GM18868 (cell line): ENCODE data around the gene SERPINE1.

Experiments used
- ATAC-seq: cut with Tn5 transposase; IDR thresholded peaks from one replicate; pipeline ENCODE4 v1.9.1; 2021; ENCODE audit warnings: mild to moderate bottlenecking, moderate library complexity; ENCODE audit not compliant: unreplicated experiment

Gene SERPINE1

DNA sequence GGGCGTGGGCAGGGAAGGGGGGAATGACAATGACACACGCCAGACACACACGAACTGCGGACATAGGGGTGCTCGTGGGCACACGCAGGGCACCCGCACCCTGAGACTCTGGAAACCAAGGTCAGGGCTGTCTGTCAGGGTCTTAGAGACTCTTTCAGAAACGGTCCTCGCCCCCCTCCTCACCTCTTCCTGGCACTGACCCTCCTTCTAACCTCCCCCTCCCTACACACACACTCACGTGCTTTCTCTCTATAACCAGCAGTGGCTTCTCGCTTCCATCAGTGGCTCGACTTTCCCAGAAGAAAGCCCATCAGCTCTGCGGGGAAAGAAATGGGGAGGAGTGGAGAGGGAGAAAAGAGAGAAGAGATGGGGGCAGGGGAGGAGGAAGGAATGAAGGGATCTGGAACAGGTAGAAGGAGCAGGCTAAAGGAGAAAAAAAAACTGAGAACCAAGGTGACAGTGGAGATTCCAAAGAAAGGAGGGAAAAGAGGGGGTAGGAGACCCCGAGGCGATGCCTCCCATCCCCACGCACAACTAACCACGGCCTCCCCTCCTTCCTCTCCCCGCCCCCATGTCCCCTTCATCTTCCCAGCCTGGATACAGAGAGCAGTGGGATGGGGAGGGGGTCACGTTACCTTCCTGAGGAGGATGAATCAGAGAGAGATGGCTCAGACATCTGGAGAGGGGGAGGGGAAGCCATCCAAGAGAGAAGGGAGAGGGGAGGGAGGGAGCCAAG, 40.2 kb downstream of the SERPINE1 start:
- ATAC-seq: no peak

DNA sequence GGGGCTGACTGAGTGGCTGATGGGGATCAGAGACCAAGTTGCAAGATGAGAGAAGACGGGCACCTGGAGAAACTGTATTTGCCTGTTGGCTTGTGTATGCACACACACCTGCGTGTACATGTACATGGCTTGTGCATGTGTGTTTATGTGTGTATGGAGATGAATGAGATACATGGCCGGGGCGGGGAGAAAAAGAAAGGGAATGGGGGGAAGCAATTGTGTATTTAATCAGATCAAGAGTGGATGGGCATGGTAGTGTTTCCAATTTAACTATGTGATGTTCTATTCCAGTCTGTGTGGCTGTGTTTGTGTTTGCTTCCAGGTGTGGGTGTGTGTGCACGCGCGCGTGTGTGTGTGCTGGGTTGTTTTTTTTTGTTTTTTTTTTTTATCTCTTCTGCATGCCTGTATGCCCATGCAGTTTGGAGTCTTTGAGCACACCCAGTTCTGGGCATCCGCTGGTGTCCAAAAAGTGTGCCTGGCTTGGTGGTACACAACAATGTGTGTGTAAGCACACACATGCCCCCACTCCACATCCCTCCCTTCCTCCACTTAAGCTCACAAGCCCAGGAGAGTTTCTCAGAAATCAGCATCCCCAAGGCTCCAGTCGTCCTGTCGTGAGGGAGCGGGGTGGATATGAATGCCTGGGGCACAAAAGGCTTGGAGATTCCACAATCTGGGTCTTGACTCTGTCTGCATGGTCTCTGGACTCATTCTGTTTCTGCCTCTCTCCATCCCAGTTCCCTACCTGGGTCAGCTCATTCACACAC, 40.9 kb downstream of the SERPINE1 start:
- ATAC-seq: no peak

DNA sequence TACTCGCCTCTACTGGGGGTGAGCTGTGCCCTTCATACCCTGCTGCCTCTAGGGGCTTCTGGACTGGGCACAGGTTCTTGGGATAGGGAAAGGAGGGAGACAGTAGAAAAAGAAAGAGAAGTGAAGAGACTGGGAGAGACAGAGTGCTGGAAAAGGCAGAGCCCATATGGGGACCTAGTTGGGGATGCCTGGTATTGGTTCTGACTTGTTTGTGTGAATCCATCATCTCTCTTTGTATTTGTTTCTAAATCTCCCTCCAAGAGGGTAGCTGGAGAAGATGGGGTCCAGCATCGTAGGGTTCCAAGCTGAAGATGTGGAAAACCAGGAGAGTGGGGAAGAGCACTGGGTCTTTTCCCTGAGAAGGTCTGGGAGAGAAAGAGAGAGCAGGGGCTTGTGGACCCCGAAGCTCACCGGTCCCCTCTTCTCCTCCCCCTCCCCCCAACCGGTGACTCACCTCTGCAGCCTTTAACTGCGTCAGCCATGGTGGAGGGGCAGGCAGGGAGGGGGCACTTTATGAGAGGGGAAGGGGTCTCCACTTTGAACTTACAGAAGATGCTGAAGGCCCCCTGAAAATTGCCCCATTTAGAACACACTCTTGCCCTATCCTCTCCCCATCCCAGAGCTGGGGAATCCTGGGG, 41.6 kb downstream of the SERPINE1 start:
- no peak for ATAC-seq

DNA sequence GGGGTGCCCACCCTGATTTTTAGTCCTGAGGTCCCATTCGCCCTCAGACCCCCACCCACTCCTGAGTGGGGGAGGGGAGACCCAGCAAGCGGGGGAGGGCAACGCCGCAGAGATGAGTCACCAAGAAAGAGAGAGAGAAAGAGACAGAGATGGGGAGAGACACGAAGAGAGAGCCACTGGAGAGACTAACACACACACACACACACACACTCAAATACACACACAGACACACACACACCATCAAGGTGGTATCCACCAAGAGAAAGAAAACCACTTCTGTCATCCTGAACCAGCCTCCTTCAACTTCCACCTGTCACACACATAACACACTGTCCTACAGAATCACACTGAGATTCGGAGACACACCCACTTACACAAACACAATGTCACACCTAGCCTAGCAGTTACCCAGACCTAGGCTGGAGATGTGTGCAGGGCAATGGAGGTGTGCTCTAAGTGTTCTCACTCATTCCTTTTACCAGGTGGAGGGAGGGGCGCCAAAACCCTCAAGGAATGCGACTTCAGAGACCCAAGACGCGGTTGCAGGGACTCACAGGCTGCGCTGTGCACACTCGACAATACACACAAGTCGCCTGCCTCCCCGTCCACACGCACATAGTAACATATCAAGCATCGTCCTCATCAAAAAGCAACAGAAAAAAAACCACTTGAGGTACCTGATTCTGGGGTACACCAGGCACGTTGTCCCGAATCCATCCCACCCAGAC, 42.4 kb downstream of the SERPINE1 start:
- no peak for ATAC-seq

DNA sequence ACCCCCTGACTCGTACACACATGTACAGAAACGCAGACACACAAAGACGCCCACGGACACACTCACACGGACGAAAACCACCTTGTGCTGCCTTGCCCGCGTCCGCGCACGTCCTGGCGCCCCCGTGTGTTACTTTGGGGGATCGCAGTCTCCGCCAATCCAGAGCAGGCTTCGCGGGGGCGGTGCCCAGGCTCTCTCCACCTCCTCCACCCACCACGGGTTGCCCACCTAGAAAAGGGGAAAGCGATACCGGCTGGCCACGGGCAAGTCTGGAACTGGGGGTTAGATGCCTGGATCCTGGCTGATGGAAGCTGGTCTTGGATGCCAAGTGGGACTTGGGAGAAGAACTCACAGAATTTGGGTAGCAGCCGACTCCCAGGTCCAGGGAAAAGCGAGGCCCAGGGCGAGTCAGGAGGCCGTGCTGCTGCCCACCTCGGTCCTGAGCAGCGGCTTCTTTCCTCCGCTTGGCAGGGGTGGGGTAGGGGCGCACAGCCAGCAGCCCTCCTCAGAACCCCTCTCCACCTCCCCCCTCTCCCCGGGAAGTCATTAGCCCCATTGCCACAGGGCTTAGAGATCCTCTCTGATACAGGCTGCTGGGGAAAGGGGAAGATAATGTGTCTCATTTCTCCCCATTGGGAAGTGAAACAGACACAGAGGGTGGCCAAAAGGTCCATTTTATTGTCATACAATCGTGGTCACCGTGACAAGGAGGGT, 43.1 kb downstream of the SERPINE1 start:
- ATAC-seq: no peak

DNA sequence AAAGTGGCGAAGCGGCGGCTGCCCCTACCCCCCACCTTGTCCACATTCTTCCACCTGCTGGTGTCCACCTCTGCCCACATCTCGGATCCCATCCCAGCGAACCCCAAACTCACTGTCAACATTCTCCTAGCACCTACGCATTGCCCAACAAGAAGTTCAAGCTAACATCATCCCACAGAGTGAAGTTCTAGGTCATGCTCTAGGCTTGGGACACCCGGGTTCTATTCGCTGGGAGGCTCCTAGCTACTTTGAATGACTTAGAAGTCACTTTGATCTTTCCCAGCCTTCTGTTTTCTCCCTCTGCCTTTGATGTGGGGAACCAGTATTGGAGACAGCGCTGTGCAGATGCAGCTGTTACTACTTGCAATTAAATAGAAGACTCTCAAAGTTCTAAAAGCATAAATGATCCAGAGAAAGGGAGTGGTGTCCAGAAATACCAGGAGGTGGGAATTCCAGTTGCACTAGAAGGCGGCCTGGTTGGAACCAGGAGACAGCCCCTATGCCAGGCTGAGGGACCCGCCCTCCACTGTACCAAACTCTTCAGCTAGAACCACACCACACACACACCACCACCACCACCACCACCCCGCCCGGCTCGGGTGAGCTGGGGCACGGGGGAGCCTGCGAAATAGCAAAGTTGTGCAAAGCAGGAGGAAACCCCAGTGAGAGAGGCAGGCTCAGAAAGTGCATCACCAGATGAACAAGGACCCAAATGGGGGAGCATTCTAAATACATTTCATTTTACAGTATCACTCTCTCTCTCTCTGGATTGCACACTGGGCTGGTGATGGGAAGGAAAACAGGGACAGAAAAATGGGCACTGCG, 43.9 kb downstream of the SERPINE1 start:
- ATAC-seq: no peak

DNA sequence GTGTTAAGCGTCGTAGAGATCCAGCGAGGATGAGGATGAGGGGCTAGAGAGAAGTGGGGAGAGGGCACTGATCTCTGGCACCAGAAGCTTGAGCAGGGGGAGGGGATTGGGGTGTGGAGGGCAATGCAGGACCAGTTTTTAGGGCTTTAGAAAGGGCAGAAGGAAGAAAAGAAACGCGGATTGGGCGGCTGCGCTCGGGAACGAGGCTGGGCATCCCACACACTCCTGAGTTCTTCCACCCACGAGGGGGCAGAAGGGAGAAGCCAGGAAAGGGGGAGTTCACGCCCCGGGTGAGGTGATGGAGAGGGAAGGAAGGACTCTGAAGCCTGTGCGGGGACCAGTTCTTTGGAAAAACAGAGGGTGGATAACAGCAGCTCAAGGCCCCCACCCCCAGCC, 44.5 kb downstream of the SERPINE1 start:
- no peak for ATAC-seq

DNA sequence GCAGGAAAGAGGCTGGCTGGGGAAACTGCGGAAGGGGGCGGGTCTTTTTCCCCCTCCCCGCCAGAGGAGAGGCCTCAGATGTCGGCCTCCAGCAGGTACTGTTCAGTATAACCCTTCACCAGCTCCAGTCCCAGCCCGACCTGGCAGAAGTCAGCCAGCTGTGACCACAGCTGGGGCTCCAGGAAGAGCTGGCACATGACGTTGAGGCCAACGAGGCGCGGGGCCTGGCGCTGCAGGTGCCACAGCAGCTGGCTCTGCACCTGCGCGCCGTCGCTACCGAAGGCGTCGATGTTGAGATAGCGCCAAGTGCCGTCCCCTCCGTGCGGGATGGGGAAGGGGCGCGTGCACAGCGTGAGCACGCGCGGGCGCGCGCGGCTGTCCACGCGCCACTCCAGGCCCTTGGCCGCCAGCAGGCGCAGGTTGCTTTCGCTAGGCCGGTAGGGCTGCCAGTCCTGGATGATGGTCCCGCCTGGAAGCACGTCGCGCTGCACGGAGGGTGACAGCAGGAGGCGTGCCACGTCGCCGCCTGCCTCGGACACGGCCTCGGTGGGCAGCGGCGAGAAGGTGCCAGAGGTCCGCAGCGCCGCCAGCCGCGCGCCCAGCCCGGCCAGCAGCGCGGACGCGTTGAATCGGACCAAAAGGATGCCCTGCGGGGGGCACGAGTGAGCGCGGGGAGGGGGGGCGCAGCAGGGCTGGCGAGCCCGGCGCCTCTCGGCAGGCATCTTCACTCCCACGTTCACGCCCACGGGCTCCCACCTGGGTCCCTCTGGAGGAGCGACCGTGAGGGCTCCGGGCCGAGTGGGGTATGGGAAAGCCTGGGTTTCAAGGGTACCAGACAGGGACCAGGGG, 45.3 kb downstream of the SERPINE1 start:
- no peak for ATAC-seq

DNA sequence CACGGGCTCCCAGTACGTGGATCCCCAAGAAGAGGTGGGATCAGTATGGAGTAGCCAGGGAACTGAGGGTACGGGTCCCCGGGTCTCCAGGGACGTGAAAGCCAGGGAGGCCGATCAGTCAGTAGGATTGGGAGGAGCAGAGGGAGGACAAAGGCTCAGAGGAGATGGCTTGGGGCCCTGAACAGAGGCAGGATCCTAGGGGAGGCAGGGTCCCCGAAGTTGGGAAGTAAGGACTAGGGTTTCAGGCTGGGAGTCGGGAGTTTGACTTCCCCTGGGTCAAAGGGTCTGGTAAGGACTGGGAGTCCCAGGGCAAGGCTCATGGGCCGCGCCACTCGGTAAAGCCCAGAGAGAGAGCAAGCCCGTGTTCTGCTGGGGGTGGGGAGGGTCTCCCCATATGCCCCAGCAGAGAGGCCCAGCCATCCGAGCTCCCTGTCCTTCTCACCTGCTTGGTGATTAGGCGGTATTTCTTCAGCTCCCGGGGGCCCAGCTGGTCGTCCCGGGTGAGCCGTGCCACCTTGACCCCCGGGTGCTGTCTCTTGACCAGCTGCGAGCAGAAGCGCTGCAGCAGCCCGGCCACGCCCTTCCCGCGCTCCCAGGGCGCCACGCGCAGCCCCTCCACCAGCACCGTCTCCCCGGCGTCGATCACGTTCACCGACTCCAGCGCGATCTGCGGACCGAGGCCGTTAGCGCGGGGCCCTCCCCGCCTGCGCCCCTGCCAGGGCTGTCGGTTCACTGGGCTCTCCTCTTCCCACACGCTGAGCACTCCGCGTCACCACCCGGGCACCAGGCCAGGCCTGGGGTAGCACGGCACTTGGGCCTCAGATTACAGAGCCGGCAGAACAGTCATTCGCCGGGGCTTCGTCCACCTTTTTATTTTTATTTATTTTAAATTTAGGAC, 46.2 kb downstream of the SERPINE1 start:
- ATAC-seq: no peak

DNA sequence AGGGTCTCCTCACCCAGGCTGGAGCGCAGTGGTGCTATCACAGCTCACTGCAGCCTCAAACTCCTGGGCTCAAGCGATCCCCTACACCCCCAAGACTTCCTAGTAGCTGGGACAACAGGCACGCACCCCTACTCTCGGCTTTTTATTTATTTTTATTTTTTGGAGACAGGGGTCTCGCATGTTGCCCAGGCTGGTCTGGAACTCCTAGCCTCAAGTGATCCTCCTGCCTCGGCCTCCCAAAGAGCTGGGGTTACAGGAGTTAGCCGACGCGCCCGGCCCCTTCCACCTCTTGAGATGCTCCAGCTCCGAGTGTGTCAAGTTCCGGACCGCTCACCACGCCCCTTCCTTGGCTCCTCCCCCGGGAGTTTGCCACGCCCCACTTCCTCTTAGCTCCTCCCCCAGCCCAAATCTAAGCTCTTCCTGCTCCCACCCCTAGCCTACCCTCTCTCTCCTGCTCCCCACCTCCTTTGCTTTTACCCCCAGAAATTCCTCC, 46.9 kb downstream of the SERPINE1 start:
- no peak for ATAC-seq

DNA sequence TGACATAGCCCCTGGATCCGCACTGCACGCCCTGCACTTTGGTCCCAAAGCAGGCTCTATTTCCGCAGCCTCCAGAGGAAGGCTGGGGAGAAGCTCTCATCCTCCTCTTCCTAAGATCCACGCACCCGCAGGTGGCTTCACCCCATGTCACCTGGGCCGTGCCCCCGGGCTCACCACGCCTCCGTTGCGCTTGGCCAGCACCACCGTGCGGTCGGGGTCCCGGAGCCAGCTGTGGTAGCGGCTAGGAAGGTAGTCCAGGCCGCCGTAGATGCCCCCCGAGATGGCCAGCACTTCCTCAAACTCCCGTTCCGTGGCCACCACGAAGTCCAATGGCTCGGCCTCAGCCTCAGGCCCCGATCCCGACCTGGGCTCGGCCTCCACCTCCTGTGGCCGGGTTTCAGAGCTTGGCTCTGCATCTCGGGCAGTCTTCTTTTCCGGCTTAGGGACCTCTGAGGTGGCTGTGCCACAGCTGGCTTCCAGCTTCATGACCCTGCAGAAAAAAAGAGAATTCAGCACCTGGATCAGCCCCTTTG, 47.5 kb downstream of the SERPINE1 start:
- ATAC-seq: no peak

DNA sequence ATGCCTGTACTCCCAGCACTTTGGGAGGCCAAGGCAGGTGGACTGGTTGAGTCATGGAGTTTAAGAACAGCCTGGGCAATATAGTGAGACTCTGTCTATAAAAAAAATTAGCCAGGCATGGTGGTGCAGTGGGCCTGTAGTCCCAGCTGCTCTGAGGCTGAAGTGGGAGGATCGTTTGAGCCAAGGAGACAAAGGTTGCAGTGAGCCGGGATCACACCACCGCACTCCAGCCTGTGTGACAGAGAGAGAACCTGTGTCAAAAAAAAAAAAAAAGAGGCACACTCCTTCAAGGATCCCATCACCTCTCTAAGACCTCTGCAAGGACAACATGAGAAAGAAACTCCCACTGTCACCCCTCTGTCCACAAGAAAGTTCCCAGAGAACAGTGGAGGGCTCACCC, 48.8 kb downstream of the SERPINE1 start:
- no peak for ATAC-seq

DNA sequence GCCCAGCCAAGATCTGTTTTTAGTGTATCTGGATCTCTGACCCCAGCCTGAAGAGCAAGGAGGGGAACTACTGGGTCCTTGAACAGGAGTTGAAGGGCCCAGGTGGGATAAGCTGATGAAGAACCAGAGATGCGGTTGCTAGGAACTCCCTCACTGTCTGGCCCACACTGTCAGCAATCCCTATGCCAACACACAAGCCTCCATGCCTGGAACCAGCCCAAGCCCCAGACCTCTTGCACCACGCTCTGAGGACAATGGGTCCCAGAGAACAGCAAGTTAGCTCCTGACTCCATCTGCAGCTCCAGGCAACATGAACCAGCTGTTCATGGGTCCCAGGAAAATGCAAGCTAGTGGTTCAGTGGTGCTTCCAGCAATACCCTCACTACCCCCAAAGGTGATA, 50.7 kb downstream of the SERPINE1 start:
- no peak for ATAC-seq

DNA sequence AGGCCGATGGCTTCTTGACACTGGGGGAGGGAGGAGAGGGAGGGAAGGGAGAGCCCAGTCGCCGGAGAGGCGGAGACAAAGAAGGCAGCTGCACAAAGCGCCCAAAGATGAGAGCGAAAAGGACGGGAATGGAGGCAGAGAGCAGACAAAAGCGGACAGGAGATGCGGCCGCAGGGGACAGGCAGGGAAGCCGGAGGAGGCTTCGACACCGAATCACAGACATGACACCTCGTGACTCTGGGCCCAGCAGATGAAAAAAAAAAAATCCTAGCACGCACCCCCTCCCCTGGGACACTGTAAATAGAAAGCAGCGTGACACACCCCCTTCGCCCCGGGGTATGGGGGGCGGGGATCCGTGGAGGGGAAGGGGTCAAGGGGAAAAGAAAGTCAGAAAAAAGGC, 52.2 kb downstream of the SERPINE1 start:
- ATAC-seq: no peak

DNA sequence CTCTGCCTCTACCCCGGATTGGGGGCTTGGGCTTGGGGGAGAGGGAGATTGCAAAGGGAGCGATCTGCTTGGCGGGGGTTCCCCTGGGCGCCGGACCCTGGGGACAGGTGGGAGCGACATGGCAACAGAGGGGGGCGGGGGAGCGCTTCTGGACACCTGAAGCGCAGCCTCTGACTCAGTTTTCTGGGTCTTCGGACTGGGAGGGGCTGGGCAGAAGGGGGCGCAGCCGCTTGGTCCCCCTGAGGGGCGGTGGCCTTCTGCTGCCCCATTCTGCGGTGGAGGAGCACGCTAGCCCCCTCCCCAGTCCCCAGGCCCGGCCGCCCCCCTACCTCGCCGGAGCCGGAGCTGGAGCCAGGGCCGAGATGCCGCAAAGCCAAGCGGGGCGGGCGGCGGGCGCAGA, 52.8 kb downstream of the SERPINE1 start:
- no peak for ATAC-seq

DNA sequence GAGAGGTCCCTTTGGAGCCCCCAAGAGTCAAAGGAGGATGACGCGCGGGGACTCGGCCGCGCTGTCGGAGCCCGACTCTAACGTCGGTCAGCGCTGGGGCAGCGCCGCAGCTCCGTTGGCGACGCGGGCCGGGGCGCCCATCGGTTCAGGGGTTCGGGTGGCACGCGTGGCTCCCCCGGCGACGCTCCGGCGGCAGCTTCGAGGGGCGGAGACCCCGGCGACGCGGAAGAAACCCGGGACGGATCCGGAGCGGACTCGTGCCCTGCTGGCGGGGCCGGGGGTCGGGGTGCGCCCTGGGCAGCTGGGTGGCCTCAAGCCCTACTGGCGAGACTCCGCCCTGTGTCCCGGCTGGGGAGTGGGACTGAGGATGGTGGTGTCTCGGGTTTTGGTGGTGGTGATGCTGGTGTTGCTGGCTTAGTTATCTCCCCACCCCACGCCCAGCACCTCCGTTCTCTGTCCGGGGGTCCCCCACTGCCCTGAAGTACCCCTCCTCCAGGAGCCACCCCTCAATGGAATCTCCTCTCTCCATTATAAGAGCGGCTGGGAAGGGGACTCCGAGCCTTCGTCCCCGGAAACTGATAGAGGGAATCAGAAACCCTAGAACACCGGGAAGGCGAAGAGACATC, 53.3 kb downstream of the SERPINE1 start, which contains the start of gene NAT16:
NAT16 (minus strand) TSS at position 164 of the 626 bp plus-strand sequence. CDS start 5,486 bp downstream, outside the sequence.
- ATAC-seq: no peak
